ENCODE data around the gene TWIST2. TPM values are rescaled to one million over a fixed set of nuclear protein-coding genes. Genes with fewer than 3 reads are reported as not detected.

TWIST2 gene
- total RNA-seq, 2 donors from 2014 or later = 6.2 to 26.1 TPM

DNA sequence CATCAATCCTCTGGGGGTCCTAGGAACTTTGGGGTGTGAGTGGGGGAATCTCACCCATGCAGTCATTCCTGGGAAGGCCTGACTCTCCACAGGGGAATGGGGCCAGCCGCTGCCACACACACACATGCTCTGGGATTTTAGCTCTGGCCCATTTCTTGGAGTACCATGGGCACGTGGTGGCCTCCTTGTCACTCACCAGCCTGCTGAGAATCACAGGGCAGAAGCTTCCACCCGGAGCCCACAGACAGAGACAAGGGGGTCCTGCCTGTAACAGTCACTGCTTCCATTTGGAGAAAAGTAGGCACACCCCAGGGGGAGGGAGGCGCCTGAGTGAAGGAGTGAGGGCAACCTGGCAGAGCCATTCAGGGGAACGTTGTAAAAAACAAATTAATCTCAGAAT is 48.8 kb downstream of the TWIST2 start:
- Histone ChIP-seq H3K4me1 (peaks cover 0 to 29% of the 10 kb centered on the region in 2 donors), H3K36me3 (no peaks in the 10 kb centered on the region), H3K9me3 (no peaks in the 10 kb centered on the region), H3K27ac (peak overlapping the region; percentile 51 to 64), H3K4me3 (no peak overlapping the region), H3K27me3 (no peaks in the 10 kb centered on the region)
- TF ChIP-seq CTCF (IDR thresholded peaks at IDR 0.05) = no peak
- no peak for DNase-seq (ENCODE audit: low spot score)

DNA sequence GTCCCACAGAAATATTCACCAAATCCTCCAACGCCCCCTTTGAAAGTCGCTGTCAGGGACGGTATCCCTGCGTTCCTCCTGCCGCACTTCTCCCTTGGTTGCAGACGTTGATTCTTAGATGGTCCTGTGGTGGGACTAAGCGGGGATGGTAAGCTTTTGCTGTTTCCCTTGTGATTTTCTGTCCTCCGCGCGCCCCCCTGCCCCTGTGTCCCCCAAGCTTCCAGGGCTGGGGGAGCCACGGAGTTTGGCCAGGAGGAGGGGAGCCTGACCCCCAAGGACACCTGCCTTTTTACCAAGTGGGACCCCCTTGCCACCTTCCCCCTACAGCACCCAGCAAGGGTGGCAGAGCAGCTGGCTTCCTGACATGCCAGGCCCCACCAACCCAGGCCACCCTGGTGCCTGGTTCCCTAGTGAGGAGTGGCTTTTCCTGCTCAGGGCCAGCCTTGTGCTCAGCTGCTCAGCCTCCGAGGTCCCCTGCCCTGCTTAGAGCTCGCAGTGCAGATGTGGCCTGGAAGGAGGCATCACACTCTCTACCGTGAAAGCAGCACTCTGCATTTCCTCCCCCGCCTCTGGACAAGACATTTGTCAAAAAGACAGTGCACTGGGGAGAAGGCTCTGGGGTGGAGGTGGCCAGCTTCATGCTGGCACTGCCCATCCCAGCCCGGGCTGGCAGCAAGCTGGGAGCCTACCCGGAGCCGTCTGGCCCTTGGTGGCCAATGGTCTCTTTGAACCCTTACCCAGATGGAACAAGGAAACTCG is 49.4 kb downstream of the TWIST2 start:
- Histone ChIP-seq H3K36me3 (no peaks in the 10 kb centered on the region), H3K4me1 (peaks cover 0 to 29% of the 10 kb centered on the region in 2 donors), H3K4me3 (no peak overlapping the region), H3K27ac (no peak overlapping the region), H3K9me3 (no peaks in the 10 kb centered on the region), H3K27me3 (no peaks in the 10 kb centered on the region)
- TF ChIP-seq CTCF (IDR thresholded peaks at IDR 0.05) = no peak
- DNase-seq (ENCODE audit: low spot score) = no peak

DNA sequence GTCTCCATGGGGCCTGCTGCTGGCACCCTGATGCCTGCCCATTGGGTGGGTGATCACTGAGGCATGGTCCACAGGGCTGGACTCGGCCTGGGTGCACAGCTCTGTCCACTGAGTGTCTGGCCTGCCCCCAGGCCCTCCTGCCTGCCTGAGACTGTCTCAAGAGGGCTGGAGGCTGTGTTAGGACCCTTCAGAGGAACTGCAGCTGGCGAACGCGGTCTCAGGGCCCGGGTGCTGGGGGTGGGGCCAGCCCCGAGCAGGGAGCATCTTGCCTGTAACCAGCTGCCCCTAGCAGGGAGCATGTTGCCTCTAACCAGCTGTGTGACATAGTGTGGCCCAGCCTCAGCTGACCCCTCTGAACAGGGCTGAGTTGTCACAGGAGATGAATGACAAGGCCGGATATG is 50.0 kb downstream of the TWIST2 start:
- Histone ChIP-seq H3K4me1 (peaks cover 0 to 29% of the 10 kb centered on the region in 2 donors), H3K9me3 (no peaks in the 10 kb centered on the region), H3K4me3 (no peak overlapping the region), H3K27ac (no peak overlapping the region), H3K27me3 (no peaks in the 10 kb centered on the region), H3K36me3 (no peaks in the 10 kb centered on the region)
- TF ChIP-seq CTCF (IDR thresholded peaks at IDR 0.05) = no peak
- DNase-seq (ENCODE audit: low spot score) = no peak

GRCh38 chr2:238898534-238899281 is 50.8 kb downstream of the TWIST2 start:
- TF ChIP-seq CTCF (IDR thresholded peaks at IDR 0.05) = no peak
- no peaks in the 10 kb centered on the region for H3K9me3 ChIP-seq
- no peak overlapping the region for H3K4me3 ChIP-seq
- DNase-seq (ENCODE audit: low spot score) = no peak
- peaks cover 0 to 29% of the 10 kb centered on the region in 2 donors for H3K4me1 ChIP-seq
- H3K27ac ChIP-seq = no peak overlapping the region
- no peaks in the 10 kb centered on the region for H3K27me3 ChIP-seq
- no peaks in the 10 kb centered on the region for H3K36me3 ChIP-seq

DNA sequence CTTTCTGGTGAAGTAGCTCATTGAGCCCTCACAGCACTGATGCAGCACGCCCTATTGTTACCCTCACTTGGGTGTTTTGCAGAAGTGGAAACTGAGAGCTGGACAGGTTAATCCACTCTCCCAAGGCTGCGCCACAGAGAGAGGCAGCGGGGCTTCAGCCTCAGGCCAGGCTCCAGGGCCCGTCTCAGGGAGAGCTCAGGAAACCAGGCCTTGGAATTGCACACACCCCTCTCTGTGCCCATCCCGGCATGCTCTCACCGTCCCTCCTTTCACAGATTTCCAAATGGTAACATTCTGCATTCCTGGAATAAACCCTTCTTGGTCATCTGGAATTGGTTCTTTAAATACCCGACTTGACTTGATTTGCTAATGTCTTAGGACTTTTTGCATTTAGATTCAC is 51.5 kb downstream of the TWIST2 start:
- Histone ChIP-seq H3K27ac (no peak overlapping the region), H3K4me1 (peaks cover 0 to 26% of the 10 kb centered on the region in 2 donors)
- TF ChIP-seq CTCF (IDR thresholded peaks at IDR 0.05) = no peak

More for the DNA sequence above, 51.5 kb downstream of the TWIST2 start:
- Histone ChIP-seq H3K36me3 (no peaks in the 10 kb centered on the region), H3K27me3 (no peaks in the 10 kb centered on the region), H3K9me3 (no peaks in the 10 kb centered on the region), H3K4me3 (no peak overlapping the region)
- no peak for DNase-seq (ENCODE audit: low spot score)

All from right atrium auricular region (tissue), 2 donors.